ENCODE data around the gene IGSF23.

Gene IGSF23

GRCh38 chr19:44643605-44644401, 30.4 kb downstream of the IGSF23 start, which contains the start of gene PVR:
TSS of gene PVR (plus strand) at chr19:44643910. CDS start at chr19:44644097, 187 bp downstream.
- peak; percentile 31 for DNase-seq

- no peak for DNase-seq
Observed at GRCh38 chr19:44644402-44645016, 31.1 kb downstream of the IGSF23 start.

DNA sequence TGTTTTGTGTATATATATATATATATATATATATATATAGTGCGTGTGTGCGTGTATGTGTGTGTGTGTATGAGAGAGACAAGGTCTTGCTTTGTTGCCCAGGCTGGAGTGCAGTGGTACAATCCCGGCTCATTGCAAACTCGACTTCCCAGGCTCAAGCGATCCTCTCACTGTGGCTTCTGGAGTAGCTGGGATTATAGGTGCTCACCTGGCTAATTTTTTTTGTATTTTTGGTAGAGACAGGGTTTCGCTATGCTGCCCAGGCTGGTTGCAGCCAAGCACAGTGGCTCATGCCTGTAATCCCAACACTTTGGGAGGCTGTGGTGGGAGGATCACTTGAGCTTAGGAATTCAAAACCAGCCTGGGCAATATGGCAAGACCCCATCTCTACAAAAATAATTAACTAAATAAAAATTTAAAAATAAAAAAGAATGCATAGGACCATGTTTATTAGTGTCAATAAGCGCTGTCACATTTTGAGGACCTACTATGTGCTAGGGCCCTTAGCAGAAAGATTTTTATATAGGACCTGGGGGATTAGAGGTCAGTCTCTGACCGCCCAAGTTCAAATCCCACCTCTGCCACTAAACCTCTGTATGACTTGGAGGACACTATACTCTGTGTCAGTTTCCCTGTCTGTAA, 32.2 kb downstream of the IGSF23 start:
- no peak for DNase-seq

GRCh38 chr19:44646049-44646416, 32.7 kb downstream of the IGSF23 start:
- DNase-seq = no peak

GRCh38 chr19:44647144-44647543, 33.8 kb downstream of the IGSF23 start:
- DNase-seq = no peak

GRCh38 chr19:44648631-44649251, 35.4 kb downstream of the IGSF23 start:
- DNase-seq = no peak

DNA sequence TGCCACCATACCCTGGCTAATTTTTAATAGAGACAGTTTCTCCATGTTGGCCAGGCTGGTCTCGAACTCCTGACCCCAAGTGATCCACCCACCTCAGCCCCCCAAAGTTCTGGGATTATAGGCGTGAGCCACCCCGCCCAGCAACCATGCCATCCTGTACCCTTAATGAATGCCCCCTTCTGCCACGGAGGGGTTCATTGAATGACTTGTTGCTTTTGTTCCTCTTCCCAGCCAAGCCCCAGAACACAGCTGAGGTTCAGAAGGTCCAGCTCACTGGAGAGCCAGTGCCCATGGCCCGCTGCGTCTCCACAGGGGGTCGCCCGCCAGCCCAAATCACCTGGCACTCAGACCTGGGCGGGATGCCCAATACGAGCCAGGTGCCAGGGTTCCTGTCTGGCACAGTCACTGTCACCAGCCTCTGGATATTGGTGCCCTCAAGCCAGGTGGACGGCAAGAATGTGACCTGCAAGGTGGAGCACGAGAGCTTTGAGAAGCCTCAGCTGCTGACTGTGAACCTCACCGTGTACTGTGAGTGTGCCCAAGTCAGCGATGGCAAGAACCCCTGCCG, 36.3 kb downstream of the IGSF23 start:
- no peak for DNase-seq

- no peak for DNase-seq
Observed at GRCh38 chr19:44653343-44653742, 40.0 kb downstream of the IGSF23 start.

GRCh38 chr19:44653977-44654774, 40.8 kb downstream of the IGSF23 start:
- no peak for DNase-seq

GRCh38 chr19:44657211-44657921, 44.0 kb downstream of the IGSF23 start:
- DNase-seq = no peak

DNA sequence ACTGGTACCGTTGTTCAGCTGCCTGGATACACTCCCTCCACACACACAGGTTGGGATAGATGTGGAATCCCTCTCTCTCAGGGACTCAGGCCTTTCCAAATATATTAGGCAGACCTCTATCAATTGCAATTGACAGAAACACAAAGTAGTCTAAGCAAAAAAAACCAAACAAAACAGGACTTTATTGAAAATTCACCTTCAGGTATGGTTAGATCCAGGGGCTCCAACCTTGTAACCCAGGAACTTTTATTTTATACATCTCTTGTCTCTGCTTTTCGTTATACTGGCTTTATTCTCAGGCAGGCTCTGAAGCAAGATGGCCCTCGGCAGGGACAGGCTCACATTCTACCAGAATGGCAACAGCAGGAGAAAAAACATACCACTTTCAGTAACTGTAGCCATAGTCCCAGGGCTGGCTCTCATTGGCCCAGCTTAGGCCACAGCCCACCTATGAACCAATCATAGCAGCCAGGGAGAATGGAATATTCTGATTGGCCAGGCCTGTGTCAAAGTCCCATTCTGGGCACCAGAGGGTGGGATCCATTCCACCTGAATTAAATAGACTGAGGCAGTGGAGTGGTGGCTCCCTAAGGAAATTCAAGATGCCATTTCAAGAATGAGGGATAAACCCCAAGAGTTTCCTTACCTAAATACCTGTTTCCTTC, 44.8 kb downstream of the IGSF23 start:
- DNase-seq = no peak

- no peak for DNase-seq
Observed at GRCh38 chr19:44660081-44660480, 46.7 kb downstream of the IGSF23 start.

DNA sequence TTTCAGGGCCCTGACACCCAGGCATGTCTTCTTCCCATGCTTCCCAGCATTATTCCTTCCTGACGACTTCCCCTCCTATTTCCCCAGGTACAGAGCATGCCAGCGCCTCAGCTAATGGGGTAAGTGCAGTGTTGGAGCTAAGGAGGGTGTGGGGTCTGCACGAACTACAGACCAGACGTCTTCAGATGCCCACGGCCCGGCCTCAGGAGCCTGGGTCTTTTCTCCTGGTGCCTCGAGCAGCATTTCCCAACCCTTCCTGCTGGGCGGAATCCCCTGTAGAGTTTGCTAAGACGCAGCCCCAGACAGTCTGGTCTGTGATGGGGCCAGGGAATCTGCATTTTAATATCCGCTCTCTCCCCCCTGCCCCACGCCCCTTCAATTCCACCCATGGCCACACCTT, 47.8 kb downstream of the IGSF23 start:
- DNase-seq = no peak

DNA sequence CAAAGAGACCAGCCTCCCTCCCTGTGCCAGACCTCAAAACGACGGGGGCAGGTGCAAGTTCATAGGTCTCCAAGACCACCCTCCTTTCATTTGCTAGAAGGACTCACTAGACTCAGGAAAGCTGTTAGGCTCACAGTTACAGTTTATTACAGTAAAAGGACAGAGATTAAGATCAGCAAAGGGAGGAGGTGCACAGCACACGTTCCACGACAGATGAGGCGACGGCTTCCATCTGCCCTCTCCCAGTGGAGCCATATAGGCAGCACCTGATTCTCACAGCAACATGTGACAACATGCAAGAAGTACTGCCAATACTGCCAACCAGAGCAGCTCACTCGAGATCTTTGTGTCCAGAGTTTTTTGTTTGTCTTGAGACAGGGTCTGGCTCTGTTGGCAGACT, 48.5 kb downstream of the IGSF23 start:
- no peak for DNase-seq

GRCh38 chr19:44662691-44663385, 49.5 kb downstream of the IGSF23 start:
- DNase-seq = no peak

GRCh38 chr19:44663996-44664395, 50.6 kb downstream of the IGSF23 start:
- no peak for DNase-seq

DNA sequence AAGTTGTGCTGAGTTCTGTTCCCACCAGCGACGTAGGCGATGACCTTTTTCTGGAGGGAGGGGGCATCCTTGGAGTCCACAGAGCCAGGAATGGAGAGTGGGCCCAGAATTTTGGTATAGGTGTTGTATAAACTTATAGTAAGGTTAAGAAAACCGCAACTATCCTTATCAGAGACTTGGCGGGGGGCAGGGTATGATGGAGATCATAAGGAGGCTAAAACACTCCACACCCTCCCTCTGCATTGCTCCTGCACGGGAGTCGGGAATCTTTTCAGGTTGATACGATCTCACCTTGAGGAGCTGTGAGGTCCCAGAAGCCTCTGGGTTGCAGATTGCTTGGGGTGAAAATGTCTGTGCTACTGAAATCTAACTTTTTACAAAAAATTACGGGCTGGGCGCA, 51.6 kb downstream of the IGSF23 start:
- DNase-seq = no peak

DNA sequence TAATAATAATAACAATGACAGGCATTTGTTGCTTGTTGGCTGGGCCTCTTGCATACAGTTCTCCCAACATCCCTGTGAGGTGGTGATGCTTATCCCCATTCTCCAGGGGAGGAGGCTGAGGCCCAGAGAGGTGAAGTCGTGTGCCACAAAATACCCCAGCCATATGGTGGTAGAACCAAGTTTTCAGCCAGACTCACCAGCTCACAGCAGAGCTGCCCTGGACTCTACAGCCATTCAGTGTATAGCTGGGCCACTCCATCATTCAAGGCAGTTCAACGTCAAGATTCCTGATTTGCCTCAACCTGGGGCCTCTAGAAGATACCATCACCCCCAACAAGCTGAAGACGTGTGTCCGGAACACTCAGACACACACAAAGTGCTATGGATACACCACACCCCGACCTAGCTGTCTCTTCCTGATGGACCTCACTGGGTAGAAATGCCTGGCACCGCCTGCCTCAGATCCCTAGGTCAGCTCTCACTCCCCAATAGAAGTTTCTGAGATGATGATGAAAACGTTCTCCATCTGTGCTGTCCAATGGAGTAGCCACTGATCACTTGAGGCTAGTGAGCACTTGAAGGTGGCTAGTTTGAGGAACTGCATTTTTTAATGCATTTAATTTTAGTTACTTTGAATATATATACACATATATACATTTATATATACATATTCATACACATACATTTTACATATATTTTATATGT, 53.6 kb downstream of the IGSF23 start:
- DNase-seq = no peak

GRCh38 chr19:44668985-44669764, 55.8 kb downstream of the IGSF23 start:
- DNase-seq = no peak

Measured in NCI-H1092 (cell line).